ENCODE measurements around the gene BTBD9.
"Not testable (repeated sequence)": the region's sequence is repeated elsewhere in the genome, so short reads cannot be mapped to it uniquely, and the experiment has no call there.

Gene BTBD9

GRCh38 chr6:38477680-38478260 lies 162.0 kb downstream of the BTBD9 start:
- DNase-seq, result no peak

GRCh38 chr6:38476888-38477287 lies 162.8 kb downstream of the BTBD9 start:
- no peak for DNase-seq

- DNase-seq, result no peak
These were observed 163.6 kb downstream of the BTBD9 start for GRCh38 chr6:38476141-38476540.

GRCh38 chr6:38470548-38470947 lies 169.2 kb downstream of the BTBD9 start:
- DNase-seq, result no peak

- no peak for DNase-seq
These were observed 172.2 kb downstream of the BTBD9 start for GRCh38 chr6:38467566-38467965.

GRCh38 chr6:38460186-38460585 lies 179.5 kb downstream of the BTBD9 start:
- no peak for DNase-seq

- DNase-seq, result no peak
These were observed 180.4 kb downstream of the BTBD9 start for GRCh38 chr6:38459291-38459690.

- no peak for DNase-seq
These were observed 185.9 kb downstream of the BTBD9 start for GRCh38 chr6:38453861-38454260.

GRCh38 chr6:38452816-38453660 lies 186.7 kb downstream of the BTBD9 start:
- DNase-seq, result no peak

GRCh38 chr6:38450717-38451116 lies 189.0 kb downstream of the BTBD9 start:
- no peak for DNase-seq

GRCh38 chr6:38445925-38446324 lies 193.8 kb downstream of the BTBD9 start:
- DNase-seq, result no peak

GRCh38 chr6:38445336-38445735 lies 194.4 kb downstream of the BTBD9 start:
- no peak for DNase-seq

GRCh38 chr6:38443352-38444144 lies 196.2 kb downstream of the BTBD9 start:
- no peak for DNase-seq

- DNase-seq, result no peak
These were observed 201.6 kb downstream of the BTBD9 start for GRCh38 chr6:38438097-38438496.

GRCh38 chr6:38436726-38437465 lies 202.8 kb downstream of the BTBD9 start:
- DNase-seq, result no peak

- DNase-seq, result no peak
These were observed 204.4 kb downstream of the BTBD9 start for GRCh38 chr6:38435330-38435729.

- no peak for DNase-seq
These were observed 205.7 kb downstream of the BTBD9 start for GRCh38 chr6:38434051-38434450.

GRCh38 chr6:38432479-38432878 lies 207.2 kb downstream of the BTBD9 start:
- DNase-seq, result no peak

- no peak for DNase-seq
These were observed 207.7 kb downstream of the BTBD9 start for GRCh38 chr6:38432079-38432478.

GRCh38 chr6:38429546-38429945 lies 210.2 kb downstream of the BTBD9 start:
- no peak for DNase-seq

GRCh38 chr6:38427492-38428210 lies 212.1 kb downstream of the BTBD9 start:
- no peak for DNase-seq

- DNase-seq, result not testable (repeated sequence)
These were observed 213.8 kb downstream of the BTBD9 start for GRCh38 chr6:38425788-38426488.
